ENCODE results near the gene GALNT9. TPM values are rescaled to one million over a fixed set of nuclear protein-coding genes. Genes with fewer than 3 reads are reported as not detected.

GALNT9 gene
- total and polyA plus RNA-seq, 8 donors = 0.15 to 3.1 (median 0.19) TPM; not detected in 5

GRCh38 chr12:132321321-132322118 is 7.9 kb downstream of the GALNT9 start:
- no peak for TF ChIP-seq EP300 (IDR thresholded peaks at IDR 0.05)
- TF ChIP-seq, protein P1, sequence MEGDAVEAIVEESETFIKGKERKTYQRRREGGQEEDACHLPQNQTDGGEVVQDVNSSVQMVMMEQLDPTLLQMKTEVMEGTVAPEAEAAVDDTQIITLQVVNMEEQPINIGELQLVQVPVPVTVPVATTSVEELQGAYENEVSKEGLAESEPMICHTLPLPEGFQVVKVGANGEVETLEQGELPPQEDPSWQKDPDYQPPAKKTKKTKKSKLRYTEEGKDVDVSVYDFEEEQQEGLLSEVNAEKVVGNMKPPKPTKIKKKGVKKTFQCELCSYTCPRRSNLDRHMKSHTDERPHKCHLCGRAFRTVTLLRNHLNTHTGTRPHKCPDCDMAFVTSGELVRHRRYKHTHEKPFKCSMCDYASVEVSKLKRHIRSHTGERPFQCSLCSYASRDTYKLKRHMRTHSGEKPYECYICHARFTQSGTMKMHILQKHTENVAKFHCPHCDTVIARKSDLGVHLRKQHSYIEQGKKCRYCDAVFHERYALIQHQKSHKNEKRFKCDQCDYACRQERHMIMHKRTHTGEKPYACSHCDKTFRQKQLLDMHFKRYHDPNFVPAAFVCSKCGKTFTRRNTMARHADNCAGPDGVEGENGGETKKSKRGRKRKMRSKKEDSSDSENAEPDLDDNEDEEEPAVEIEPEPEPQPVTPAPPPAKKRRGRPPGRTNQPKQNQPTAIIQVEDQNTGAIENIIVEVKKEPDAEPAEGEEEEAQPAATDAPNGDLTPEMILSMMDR (IDR thresholded peaks at IDR 0.05) = no peak
- TF ChIP-seq POLR2AphosphoS5 (IDR thresholded peaks at IDR 0.05) = no peak
- TF ChIP-seq POLR2A (IDR thresholded peaks at IDR 0.05) = no peak
- Histone ChIP-seq H3K36me3 (no peaks in the 10 kb centered on the region), H3K4me3 (no peak overlapping the region), H3K4me1 (peaks cover 0 to 17% (median 6%) of the 10 kb centered on the region in 4 donors), H3K27ac (no peak overlapping the region), H3K27me3 (peaks cover 0 to 99% (median 15%) of the 10 kb centered on the region in 3 donors), H3K9me3 (no peaks in the 10 kb centered on the region)
- intact Hi-C loops (cut with DNase I; ENCODE audit: low total_unique reads) = no loop called here
- 74 to 84% (median 76%) methylated on average over 14 to 20 of the region's 20 CpGs for WGBS, 5 donors
- no peak for DNase-seq

- intact Hi-C loops (cut with DNase I; ENCODE audit: low total_unique reads) = no loop called here
- no peak for DNase-seq
- TF ChIP-seq, protein P1 (IDR thresholded peaks at IDR 0.05) = no peak
- TF ChIP-seq POLR2AphosphoS5 (IDR thresholded peaks at IDR 0.05) = no peak
- TF ChIP-seq POLR2A (IDR thresholded peaks at IDR 0.05) = no peak
- no peak for TF ChIP-seq EP300 (IDR thresholded peaks at IDR 0.05)
- H3K4me1 ChIP-seq = peaks cover 0 to 17% (median 6%) of the 10 kb centered on the region in 4 donors
- H3K4me3 ChIP-seq = no peak overlapping the region
- 76 to 87% (median 80%) methylated on average over 11 to 23 of the region's 23 CpGs for WGBS, 5 donors
- H3K27me3 ChIP-seq = peaks cover 0 to 99% (median 13%) of the 10 kb centered on the region in 3 donors
- no peaks in the 10 kb centered on the region for H3K36me3 ChIP-seq
- H3K27ac ChIP-seq = no peak overlapping the region
- no peaks in the 10 kb centered on the region for H3K9me3 ChIP-seq
Observed at GRCh38 chr12:132320767-132321211, 8.6 kb downstream of the GALNT9 start.

GRCh38 chr12:132319991-132320570 is 9.3 kb downstream of the GALNT9 start:
- TF ChIP-seq, protein P1 (IDR thresholded peaks at IDR 0.05) = no peak
- TF ChIP-seq EP300 (IDR thresholded peaks at IDR 0.05) = no peak
- TF ChIP-seq POLR2A (IDR thresholded peaks at IDR 0.05) = no peak
- TF ChIP-seq POLR2AphosphoS5 (IDR thresholded peaks at IDR 0.05) = no peak
- 78 to 86% (median 82%) methylated on average over 29 of the region's 29 CpGs for WGBS, 5 donors
- Histone ChIP-seq H3K27ac (no peak overlapping the region), H3K4me3 (no peak overlapping the region), H3K9me3 (no peaks in the 10 kb centered on the region), H3K4me1 (peaks cover 0 to 17% (median 6%) of the 10 kb centered on the region in 4 donors), H3K27me3 (peaks cover 0 to 99% (median 6%) of the 10 kb centered on the region in 3 donors), H3K36me3 (no peaks in the 10 kb centered on the region)
- DNase-seq = no peak
- intact Hi-C loops (cut with DNase I; ENCODE audit: low total_unique reads) = no loop called here

DNA sequence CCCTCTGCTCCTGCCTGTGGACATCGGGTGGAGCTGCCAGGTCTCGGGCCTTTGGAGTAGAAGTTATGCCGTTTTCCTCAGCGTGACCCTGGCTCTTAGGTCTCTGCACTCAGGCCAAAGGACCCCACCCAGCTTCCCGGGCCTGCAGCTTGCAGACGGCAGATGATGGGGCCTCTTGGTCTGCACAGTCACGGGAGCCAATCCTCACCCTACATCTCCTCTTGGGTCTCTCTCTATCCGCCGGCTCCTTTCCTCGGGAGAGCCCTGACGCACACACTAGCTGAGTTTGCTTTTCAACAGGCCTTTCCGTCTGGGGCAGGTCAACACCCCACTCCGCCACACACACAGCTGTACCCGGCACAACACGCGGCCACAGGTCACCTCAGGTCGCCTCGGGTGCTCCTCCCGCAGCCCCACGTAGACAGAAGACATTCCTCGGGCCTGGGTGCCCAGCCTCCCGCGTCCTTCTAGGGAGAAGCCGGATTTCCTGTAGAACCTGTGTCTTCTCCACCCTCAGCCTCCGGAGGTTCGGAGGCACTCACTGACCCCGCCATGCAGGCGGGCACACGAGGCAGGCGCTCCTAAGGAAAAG is 9.9 kb downstream of the GALNT9 start:
- Histone ChIP-seq H3K9me3 (no peaks in the 10 kb centered on the region), H3K4me1 (peaks cover 0 to 17% (median 6%) of the 10 kb centered on the region in 4 donors), H3K36me3 (no peaks in the 10 kb centered on the region), H3K27me3 (peaks cover 0 to 99% (median 6%) of the 10 kb centered on the region in 3 donors), H3K4me3 (no peak overlapping the region), H3K27ac (no peak overlapping the region)
- intact Hi-C loops (cut with DNase I; ENCODE audit: low total_unique reads) = no loop called here
- no peak for DNase-seq
- TF ChIP-seq POLR2A (IDR thresholded peaks at IDR 0.05) (no peak), POLR2AphosphoS5 (IDR thresholded peaks at IDR 0.05) (no peak), EP300 (IDR thresholded peaks at IDR 0.05) (no peak)
- TF ChIP-seq, protein P1 (IDR thresholded peaks at IDR 0.05) = no peak
- WGBS, 5 donors = 50 to 57% (median 50%) methylated on average over 19 to 30 of the region's 30 CpGs
